CD4-positive, alpha-beta T cell treated with Interleukin-15 for 4 hours (primary cell): ENCODE measurements around the gene CBFA2T3.

Experiments used
- DNase-seq: peaks from one replicate; pipeline ENCODE4 v3.0.0-alpha.2; 2020; ENCODE audit warnings: low spot score

The CBFA2T3 gene

GRCh38 chr16:88995746-88996535 lies 18.9 kb upstream of the CBFA2T3 start:
- DNase-seq, result no peak

DNA sequence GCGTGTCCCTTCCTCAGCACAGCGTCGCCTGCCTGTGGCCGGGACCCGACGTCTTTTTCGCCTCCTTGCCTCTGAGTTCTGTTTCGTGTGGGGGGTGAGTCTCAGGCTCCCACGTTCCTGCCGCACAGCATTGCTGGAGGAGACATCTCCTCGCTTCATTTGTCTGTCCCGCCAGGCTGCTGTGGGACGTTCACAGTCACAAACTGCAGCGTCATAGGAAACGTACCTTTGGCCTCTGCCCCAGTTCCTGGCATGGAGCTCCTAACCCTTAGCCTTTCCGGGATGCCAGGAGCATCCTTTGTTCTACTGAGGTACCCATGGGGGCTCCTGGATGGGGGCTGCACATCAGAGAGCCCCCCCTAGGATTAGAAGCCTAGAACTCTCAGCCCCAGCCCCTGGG lies 18.2 kb upstream of the CBFA2T3 start:
- no peak for DNase-seq

DNA sequence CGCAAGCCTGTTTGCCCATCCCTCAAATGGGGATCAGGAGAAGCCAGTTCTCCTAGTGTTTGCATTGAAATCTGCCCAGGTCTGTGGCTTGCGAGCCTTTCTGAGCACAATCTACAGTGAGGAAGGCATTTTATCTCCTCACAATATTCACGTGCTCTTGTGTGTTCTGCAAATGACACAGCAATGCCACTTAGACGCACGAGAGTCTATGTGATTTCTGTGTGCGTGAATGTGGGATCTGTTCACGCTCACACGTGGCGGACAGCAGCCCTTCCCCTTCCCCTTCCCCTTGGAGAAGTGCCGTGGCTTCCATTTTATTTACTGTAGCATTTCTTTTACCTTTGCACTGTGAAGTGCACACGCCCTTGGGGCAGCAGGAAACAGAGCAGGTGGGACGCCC lies 17.7 kb upstream of the CBFA2T3 start:
- DNase-seq, result no peak

DNA sequence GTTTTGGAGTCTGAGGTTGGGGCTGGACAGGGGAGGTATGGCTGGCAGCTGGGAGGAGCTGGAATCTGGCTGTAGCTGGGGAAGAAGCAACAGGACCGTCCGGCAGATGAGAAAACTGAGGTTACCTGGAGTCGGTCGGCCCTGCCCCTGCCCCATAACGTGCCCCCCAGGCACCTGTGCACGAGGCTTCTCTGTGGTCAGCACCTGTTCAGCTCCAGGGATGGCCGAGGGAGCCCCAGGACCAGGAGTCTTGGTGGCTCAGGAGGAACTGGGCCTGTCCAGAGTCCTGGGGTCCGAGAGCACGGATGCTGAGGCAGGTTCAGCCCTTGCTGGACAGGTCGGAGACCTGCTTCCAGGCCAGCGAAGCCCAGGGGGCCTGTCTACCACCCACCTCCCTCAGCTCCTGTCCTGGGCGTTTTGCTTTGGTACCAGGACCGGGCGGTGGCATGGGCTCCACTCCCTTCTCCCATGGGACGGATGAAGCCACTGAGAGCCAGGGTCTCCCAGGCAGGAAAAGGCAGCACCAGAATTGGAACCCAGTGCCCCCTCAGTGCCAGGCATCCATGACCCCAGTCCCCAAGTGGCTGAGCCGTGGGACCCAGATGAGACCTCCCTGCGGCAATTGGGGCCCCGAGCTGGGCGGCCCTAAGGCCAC lies 17.1 kb upstream of the CBFA2T3 start:
- DNase-seq, result no peak

- DNase-seq, result no peak
Measured at GRCh38 chr16:88993166-88993761, 16.3 kb upstream of the CBFA2T3 start.

GRCh38 chr16:88992351-88993165 lies 15.6 kb upstream of the CBFA2T3 start:
- DNase-seq, result no peak

- no peak for DNase-seq
Measured at GRCh38 chr16:88991813-88992350, 14.9 kb upstream of the CBFA2T3 start.

- DNase-seq, result no peak
Measured at GRCh38 chr16:88989852-88990547, 13.0 kb upstream of the CBFA2T3 start.

GRCh38 chr16:88988980-88989811 lies 12.2 kb upstream of the CBFA2T3 start:
- DNase-seq, result no peak

GRCh38 chr16:88985521-88985920 lies 8.5 kb upstream of the CBFA2T3 start:
- DNase-seq, result no peak

DNA sequence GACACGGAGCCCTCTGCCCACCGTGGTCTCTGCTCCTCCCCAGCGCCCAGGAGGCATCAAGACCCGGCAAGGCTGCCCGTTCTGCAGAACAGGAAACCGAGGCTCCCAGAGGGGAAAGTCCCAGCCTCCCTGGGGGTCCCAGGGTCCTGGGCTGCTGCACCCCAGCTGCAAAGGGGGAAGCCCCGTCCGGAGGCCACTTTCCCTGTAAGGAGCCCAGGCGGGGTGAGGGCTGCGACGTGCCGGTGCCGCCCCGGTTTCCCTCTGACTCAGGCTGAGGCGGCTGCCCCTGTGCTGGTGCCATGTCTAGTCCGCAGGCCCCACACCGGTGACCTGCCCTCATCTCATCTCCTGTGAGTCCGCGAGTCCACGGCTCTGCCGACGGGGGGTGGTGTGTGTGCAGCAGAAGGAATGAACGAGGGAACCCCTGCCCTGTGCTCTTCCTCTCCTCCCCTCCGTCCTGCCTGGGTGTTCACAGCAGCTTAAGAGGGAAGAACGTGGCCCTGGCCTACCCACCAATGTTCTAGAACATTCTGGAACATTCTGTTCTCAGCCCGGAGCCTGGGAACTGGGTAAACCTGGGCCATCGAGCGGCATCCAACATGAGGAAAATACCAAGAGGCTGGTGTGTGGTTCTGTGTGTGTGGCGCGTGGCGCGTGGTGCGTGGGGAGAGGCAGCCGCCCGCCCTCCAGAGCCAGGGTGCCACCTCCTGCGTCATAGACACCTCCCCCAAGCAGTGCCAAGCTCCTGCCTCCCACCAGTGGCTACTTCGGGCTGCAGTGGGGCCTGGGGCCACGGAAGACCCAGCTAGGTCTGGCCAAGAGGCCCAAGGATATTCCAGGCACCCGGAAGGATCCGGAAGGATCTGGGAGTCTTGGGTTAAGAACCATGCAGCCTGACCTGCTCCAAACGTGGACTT lies 7.0 kb upstream of the CBFA2T3 start:
- no peak for DNase-seq

GRCh38 chr16:88983165-88983564 lies 6.2 kb upstream of the CBFA2T3 start:
- no peak for DNase-seq

GRCh38 chr16:88982286-88983084 lies 5.5 kb upstream of the CBFA2T3 start:
- DNase-seq, result no peak

GRCh38 chr16:88979353-88980015 lies 2.5 kb upstream of the CBFA2T3 start:
- no peak for DNase-seq

GRCh38 chr16:88978608-88979346 lies 1.8 kb upstream of the CBFA2T3 start:
- DNase-seq, result no peak

DNA sequence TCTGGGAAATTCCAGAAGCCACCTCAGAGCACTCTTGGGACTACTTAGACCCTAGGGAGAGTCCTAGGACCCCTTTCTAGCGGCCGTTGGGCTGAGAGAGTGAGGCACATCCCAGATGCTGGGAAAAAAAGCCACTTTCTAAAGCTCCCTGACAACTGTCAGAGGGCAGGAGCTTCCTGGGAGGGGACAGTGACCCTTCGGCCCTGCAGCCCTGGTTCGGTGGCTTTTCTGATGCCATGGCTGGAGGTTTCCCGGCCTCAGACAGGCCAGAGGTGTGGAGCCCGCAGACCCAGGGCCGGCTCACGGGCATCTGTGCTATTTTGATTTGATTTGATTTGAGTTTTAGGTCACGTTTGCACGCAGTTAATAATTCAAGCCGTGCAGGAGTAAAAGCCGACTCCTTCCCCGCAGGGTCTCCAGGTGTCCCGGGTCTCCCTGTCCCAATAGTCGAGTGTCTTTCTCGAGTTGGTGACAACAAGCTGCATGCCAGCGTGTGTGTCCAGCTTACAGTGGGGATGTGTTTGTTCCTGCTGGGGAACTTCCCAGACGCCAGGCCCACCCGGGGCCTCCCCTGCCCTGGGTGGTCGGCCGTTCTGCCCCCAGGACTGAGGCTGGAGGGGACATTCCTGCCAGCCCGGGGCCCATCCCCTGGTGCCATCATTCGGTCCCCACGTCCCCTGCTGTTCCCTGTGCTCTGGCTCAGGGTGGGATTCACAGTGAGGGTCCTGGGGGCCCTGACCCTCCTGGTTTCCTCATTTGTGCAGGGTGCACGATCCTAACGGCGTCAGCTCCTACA lies 1.0 kb upstream of the CBFA2T3 start:
- DNase-seq, result no peak
